K562 (cell line): ENCODE measurements around the gene PCDH9.

ENCODE experiments used
- ATF3 ChIP-seq, 2 experiments: fragments of 450-650 bp in 1 of 2; sonication (generic) in 1 of 2; formaldehyde crosslinking in 1 of 2; IDR thresholded peaks in 1 of 2; conservative IDR thresholded peaks in 1 of 2; 2 replicates each; pipeline versions ENCODE4 v1.6.1 to v1.8.1; 2016 to 2023; ENCODE audit warnings: mild to moderate bottlenecking in 2 of 2, moderate library complexity in 2 of 2, inconsistent platforms in 1 of 2, missing genetic modification reagents in 1 of 2
- HMG20B ChIP-seq: fragments of 250-450 bp; sonication (Bioruptor Pico); IDR thresholded peaks from 2 replicates; pipeline ENCODE4 v1.5.0; 2021; ENCODE audit warnings: mild to moderate bottlenecking
- KAT8 ChIP-seq: fragments of 450-650 bp; IDR thresholded peaks from 2 replicates; pipeline ENCODE4 v1.6.1; 2016; ENCODE audit warnings: low read depth, mild to moderate bottlenecking
- KLF1 ChIP-seq: fragments of 450-650 bp; IDR thresholded peaks from 2 replicates; pipeline ENCODE4 v1.6.1; 2016; ENCODE audit warnings: missing genetic modification characterization, missing compliant biosample characterization
- REST ChIP-seq, 2 experiments: fragments of 450-650 bp; formaldehyde crosslinking in 1 of 2; IDR thresholded peaks; 2 replicates each; pipeline versions ENCODE4 v1.4.0 to v1.6.1; 2014 to 2020; ENCODE audit warnings: mild to moderate bottlenecking in 2 of 2, borderline replicate concordance in 1 of 2, low read depth in 1 of 2
- RFX5 ChIP-seq: IDR thresholded peaks from 2 replicates; pipeline ENCODE4 v1.6.1; 2011; ENCODE audit warnings: low read depth, mild to moderate bottlenecking, improper control_type of control experiment, low read length
- SIN3A ChIP-seq, 2 experiments: fragments of 150-350 bp in 1 of 2; IDR thresholded peaks; 2 replicates each; pipeline ENCODE4 v1.6.1; 2011 to 2016; ENCODE audit warnings: borderline replicate concordance in 2 of 2, low read depth in 2 of 2, low read length in 2 of 2, mild to moderate bottlenecking in 2 of 2, moderate library complexity in 2 of 2; ENCODE audit not compliant: control insufficient read depth in 1 of 2
- SMAD1 ChIP-seq: fragments of 150-350 bp; IDR thresholded peaks from 2 replicates; pipeline ENCODE4 v1.6.1; 2014; ENCODE audit warnings: low read length, low read depth; ENCODE audit not compliant: partially characterized antibody
- TARDBP ChIP-seq: fragments of 450-650 bp; IDR thresholded peaks from 2 replicates; pipeline ENCODE4 v1.6.1; 2016
- ZBTB2 ChIP-seq: fragments of 450-650 bp; IDR thresholded peaks from 2 replicates; pipeline ENCODE4 v1.6.1; 2016; ENCODE audit warnings: antibody characterized with exemption
- ZBTB26 ChIP-seq: fragments of 450-650 bp; formaldehyde crosslinking; IDR thresholded peaks from 2 replicates; pipeline ENCODE4 v1.4.0; 2022; ENCODE audit warnings: missing genetic modification characterization
- TF ChIP-seq, protein P1 (sequence below), 3 experiments: IDR thresholded peaks in 2 of 3; conservative IDR thresholded peaks in 1 of 3; 2 replicates each; pipeline ENCODE4 v1.5.1; 2011 to 2012; ENCODE audit warnings: low read length in 3 of 3, mild to moderate bottlenecking in 3 of 3, control low read depth in 2 of 3, improper control_type of control experiment in 1 of 3, inconsistent platforms in 1 of 3, low read depth in 1 of 3, mixed read lengths in 1 of 3, moderate library complexity in 1 of 3; ENCODE audit not compliant: insufficient read depth in 2 of 3
- TF ChIP-seq, protein P2 (sequence below): sonication (generic); formaldehyde crosslinking; IDR thresholded peaks from 2 replicates; pipeline ENCODE4 v1.4.0; 2020; ENCODE audit warnings: mild to moderate bottlenecking, missing genetic modification reagents

GRCh38 chr13:66895780-66896179 is 334.4 kb downstream of the PCDH9 start:
- no peak for TF ChIP-seq KAT8
- TF ChIP-seq, protein P1, sequence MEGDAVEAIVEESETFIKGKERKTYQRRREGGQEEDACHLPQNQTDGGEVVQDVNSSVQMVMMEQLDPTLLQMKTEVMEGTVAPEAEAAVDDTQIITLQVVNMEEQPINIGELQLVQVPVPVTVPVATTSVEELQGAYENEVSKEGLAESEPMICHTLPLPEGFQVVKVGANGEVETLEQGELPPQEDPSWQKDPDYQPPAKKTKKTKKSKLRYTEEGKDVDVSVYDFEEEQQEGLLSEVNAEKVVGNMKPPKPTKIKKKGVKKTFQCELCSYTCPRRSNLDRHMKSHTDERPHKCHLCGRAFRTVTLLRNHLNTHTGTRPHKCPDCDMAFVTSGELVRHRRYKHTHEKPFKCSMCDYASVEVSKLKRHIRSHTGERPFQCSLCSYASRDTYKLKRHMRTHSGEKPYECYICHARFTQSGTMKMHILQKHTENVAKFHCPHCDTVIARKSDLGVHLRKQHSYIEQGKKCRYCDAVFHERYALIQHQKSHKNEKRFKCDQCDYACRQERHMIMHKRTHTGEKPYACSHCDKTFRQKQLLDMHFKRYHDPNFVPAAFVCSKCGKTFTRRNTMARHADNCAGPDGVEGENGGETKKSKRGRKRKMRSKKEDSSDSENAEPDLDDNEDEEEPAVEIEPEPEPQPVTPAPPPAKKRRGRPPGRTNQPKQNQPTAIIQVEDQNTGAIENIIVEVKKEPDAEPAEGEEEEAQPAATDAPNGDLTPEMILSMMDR (IDR thresholded peaks at IDR 0.05 in 2 of 3, conservative IDR thresholded peaks at IDR 0.05 in 1 of 3; ENCODE audit: insufficient read depth in 2 of 3, low read depth in 1 of 3, low read length in 3 of 3), result no peak
- TF ChIP-seq SMAD1, result no peak
- no peak for TF ChIP-seq TARDBP
- TF ChIP-seq ZBTB2, result no peak
- no peak for TF ChIP-seq REST (IDR thresholded peaks at IDR 0.05; ENCODE audit: borderline replicate concordance)
- no peak for TF ChIP-seq REST (CRISPR knock-in tag; IDR thresholded peaks at IDR 0.05; ENCODE audit: low read depth)
- TF ChIP-seq KLF1 (tag), result no peak
- TF ChIP-seq ZBTB26 (CRISPR knock-in tag), result no peak
- no peak for TF ChIP-seq HMG20B (CRISPR knock-in tag)
- TF ChIP-seq SIN3A (IDR thresholded peaks at IDR 0.05; ENCODE audit: borderline replicate concordance in 2 of 2, control insufficient read depth in 1 of 2, low read depth in 2 of 2, low read length in 2 of 2), result no peak
- no peak for TF ChIP-seq ATF3 (IDR thresholded peaks at IDR 0.05)
- no peak for TF ChIP-seq ATF3 (CRISPR knock-in tag; conservative IDR thresholded peaks at IDR 0.05)
- TF ChIP-seq RFX5, result no peak
- TF ChIP-seq, protein P2, sequence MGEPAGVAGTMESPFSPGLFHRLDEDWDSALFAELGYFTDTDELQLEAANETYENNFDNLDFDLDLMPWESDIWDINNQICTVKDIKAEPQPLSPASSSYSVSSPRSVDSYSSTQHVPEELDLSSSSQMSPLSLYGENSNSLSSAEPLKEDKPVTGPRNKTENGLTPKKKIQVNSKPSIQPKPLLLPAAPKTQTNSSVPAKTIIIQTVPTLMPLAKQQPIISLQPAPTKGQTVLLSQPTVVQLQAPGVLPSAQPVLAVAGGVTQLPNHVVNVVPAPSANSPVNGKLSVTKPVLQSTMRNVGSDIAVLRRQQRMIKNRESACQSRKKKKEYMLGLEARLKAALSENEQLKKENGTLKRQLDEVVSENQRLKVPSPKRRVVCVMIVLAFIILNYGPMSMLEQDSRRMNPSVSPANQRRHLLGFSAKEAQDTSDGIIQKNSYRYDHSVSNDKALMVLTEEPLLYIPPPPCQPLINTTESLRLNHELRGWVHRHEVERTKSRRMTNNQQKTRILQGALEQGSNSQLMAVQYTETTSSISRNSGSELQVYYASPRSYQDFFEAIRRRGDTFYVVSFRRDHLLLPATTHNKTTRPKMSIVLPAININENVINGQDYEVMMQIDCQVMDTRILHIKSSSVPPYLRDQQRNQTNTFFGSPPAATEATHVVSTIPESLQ (CRISPR knock-in tag), result no peak
